ENCODE measurements around the gene HOXD12. TPM values are rescaled to one million over a fixed set of nuclear protein-coding genes. Genes with fewer than 3 reads are reported as not detected.

Gene HOXD12
- total RNA-seq, 2 donors from 2014 or later, result not detected

Other genes with a start within 250 kb of the HOXD12 start
- 10 to 100 TPM; 35.7 to 37.2 TPM for gene LNPK, start 97.5 kb upstream of the HOXD12 start, total RNA-seq
- not detected for gene EVX2, start 15.8 kb upstream of the HOXD12 start, total RNA-seq
- not detected for gene HOXD13, start 7.1 kb upstream of the HOXD12 start, total RNA-seq
- not detected for gene HOXD11, start 7.5 kb downstream of the HOXD12 start, total RNA-seq
- gene HOXD10, start 17.0 kb downstream of the HOXD12 start, total RNA-seq, result not detected
- not detected for gene HOXD9, start 22.9 kb downstream of the HOXD12 start, total RNA-seq
- not detected for gene HOXD8, start 29.9 kb downstream of the HOXD12 start, total RNA-seq
- gene HOXD4, start 51.8 kb downstream of the HOXD12 start, total RNA-seq, result not detected
- gene HOXD3, start 57.5 kb downstream of the HOXD12 start, total RNA-seq, result not detected
- not detected for gene HOXD1, start 88.9 kb downstream of the HOXD12 start, total RNA-seq
- 10 to 100 TPM; 24.8 to 28.2 TPM for gene MTX2, start 169.6 kb downstream of the HOXD12 start, total RNA-seq